Progenitor cell of endocrine pancreas (in vitro differentiated cells): Measurements from ENCODE around the gene CPNE7. TPM values are rescaled to one million over a fixed set of nuclear protein-coding genes. Genes with fewer than 3 reads are reported as not detected.

ENCODE experiments used
- DNase-seq: peaks from one replicate; pipeline ENCODE4 v3.0.0; 2021; ENCODE audit warnings: low spot score; ENCODE audit not compliant: unreplicated experiment
- H3K27ac Mint-ChIP-seq: 2 replicates; pipeline ENCODE4 v1.8.0; 2021; ENCODE audit warnings: mild to moderate bottlenecking, moderate library complexity, mixed read lengths
- H3K27me3 Mint-ChIP-seq: 2 replicates; pipeline ENCODE4 v1.8.0; 2021; ENCODE audit warnings: mixed read lengths
- H3K36me3 Mint-ChIP-seq: 2 replicates; pipeline ENCODE4 v1.8.0; 2022; ENCODE audit warnings: mixed read lengths; ENCODE audit not compliant: insufficient read depth
- H3K4me1 Mint-ChIP-seq: 2 replicates; pipeline ENCODE4 v1.8.0; 2021; ENCODE audit warnings: low read depth, mixed read lengths
- H3K4me3 Mint-ChIP-seq: 2 replicates; pipeline ENCODE4 v1.8.0; 2021; ENCODE audit warnings: low read depth, mild to moderate bottlenecking, moderate library complexity, mixed read lengths
- H3K9me3 Mint-ChIP-seq: 2 replicates; pipeline ENCODE4 v1.8.0; 2021; ENCODE audit warnings: low read depth, mixed read lengths
- CTCF ChIP-seq: fragments of 200-600 bp; sonication (generic); IDR thresholded peaks from one replicate; pipeline ENCODE4 v1.5.0; 2021; ENCODE audit warnings: antibody characterized with exemption, mild to moderate bottlenecking; ENCODE audit not compliant: unreplicated experiment
- total RNA-seq: library from RNA; stranded (reverse); gene quantifications from 2 replicates; pipeline ENCODE4 v1.2.1, GENCODE V29; 2021

Gene CPNE7
- total RNA-seq, 1 donor from 2014 or later = 0.41 TPM

- DNase-seq = no peak
- Mint-ChIP-seq H3K4me3 (no peak overlapping the region), H3K27me3 (peaks cover 4% of the 10 kb centered on the region), H3K9me3 (no peaks in the 10 kb centered on the region), H3K36me3 (no peaks in the 10 kb centered on the region), H3K4me1 (peaks cover 6% of the 10 kb centered on the region), H3K27ac (no peak overlapping the region)
- no peak for TF ChIP-seq CTCF
Measured at GRCh38 chr16:89602952-89603590, 27.5 kb downstream of the CPNE7 start.

GRCh38 chr16:89604764-89605163 is 29.2 kb downstream of the CPNE7 start:
- TF ChIP-seq CTCF = no peak
- no peak overlapping the region for H3K27ac Mint-ChIP-seq
- peaks cover 4% of the 10 kb centered on the region for H3K27me3 Mint-ChIP-seq
- H3K36me3 Mint-ChIP-seq = no peaks in the 10 kb centered on the region
- no peak overlapping the region for H3K4me3 Mint-ChIP-seq
- peaks cover 11% of the 10 kb centered on the region for H3K4me1 Mint-ChIP-seq
- DNase-seq = no peak
- H3K9me3 Mint-ChIP-seq = no peaks in the 10 kb centered on the region

- no peak for TF ChIP-seq CTCF
- H3K4me1 Mint-ChIP-seq = peaks cover 11% of the 10 kb centered on the region
- H3K4me3 Mint-ChIP-seq = no peak overlapping the region
- H3K36me3 Mint-ChIP-seq = no peaks in the 10 kb centered on the region
- H3K9me3 Mint-ChIP-seq = no peaks in the 10 kb centered on the region
- no peak overlapping the region for H3K27ac Mint-ChIP-seq
- peaks cover 4% of the 10 kb centered on the region for H3K27me3 Mint-ChIP-seq
- no peak for DNase-seq
Measured at GRCh38 chr16:89605186-89605970, 29.8 kb downstream of the CPNE7 start.

GRCh38 chr16:89606006-89606405 is 30.4 kb downstream of the CPNE7 start:
- H3K27me3 Mint-ChIP-seq = peaks cover 4% of the 10 kb centered on the region
- H3K4me3 Mint-ChIP-seq = no peak overlapping the region
- H3K9me3 Mint-ChIP-seq = no peaks in the 10 kb centered on the region
- H3K27ac Mint-ChIP-seq = no peak overlapping the region
- no peak for DNase-seq
- H3K36me3 Mint-ChIP-seq = no peaks in the 10 kb centered on the region
- TF ChIP-seq CTCF = no peak
- peaks cover 11% of the 10 kb centered on the region for H3K4me1 Mint-ChIP-seq

- Mint-ChIP-seq H3K27ac (peak overlapping the region; percentile 64), H3K9me3 (no peaks in the 10 kb centered on the region), H3K4me3 (no peak overlapping the region), H3K27me3 (peaks cover 4% of the 10 kb centered on the region), H3K36me3 (no peaks in the 10 kb centered on the region), H3K4me1 (peaks cover 14% of the 10 kb centered on the region)
- TF ChIP-seq CTCF = no peak
- DNase-seq = no peak
Measured at GRCh38 chr16:89607453-89607852, 31.9 kb downstream of the CPNE7 start.
